Small intestine (tissue), 7 donors: ENCODE measurements around the gene CRYL1. TPM values are rescaled to one million over a fixed set of nuclear protein-coding genes. Genes with fewer than 3 reads are reported as not detected.

ENCODE experiments used
- DNase-seq, 2 donors: peaks; one replicate each; pipeline versions ENCODE4 v3.0.0 to v3.0.0-alpha.2; 2013
- FAIRE-seq: peaks from 2 replicates; lab custom pipeline; 2012; peaks lifted over from hg19 to GRCh38; lab: Jason Lieb, UNC
- H3K27ac ChIP-seq, 3 donors: one replicate each; pipeline ENCODE4 v1.5.1; 2013; ENCODE audit warnings: low read length in 2 of 3, mild to moderate bottlenecking in 2 of 3, control low read depth in 1 of 3, inconsistent platforms in 1 of 3, low read depth in 1 of 3, moderate library complexity in 1 of 3
- H3K27me3 ChIP-seq, 3 donors: one replicate each; pipeline ENCODE4 v1.6.1; 2013; ENCODE audit warnings: low read length in 3 of 3, inconsistent platforms in 1 of 3; ENCODE audit not compliant: control insufficient read depth in 3 of 3, insufficient read depth in 3 of 3
- H3K36me3 ChIP-seq, 3 donors: one replicate each; pipeline ENCODE4 v1.6.1; 2013; ENCODE audit warnings: low read length in 3 of 3, inconsistent platforms in 1 of 3, low read depth in 1 of 3, mild to moderate bottlenecking in 1 of 3, moderate library complexity in 1 of 3; ENCODE audit not compliant: control insufficient read depth in 3 of 3, insufficient read depth in 2 of 3
- H3K4me1 ChIP-seq, 3 donors: one replicate each; pipeline ENCODE4 v1.6.1; 2013; ENCODE audit warnings: low read length in 2 of 3, inconsistent platforms in 1 of 3, low read depth in 1 of 3, mild to moderate bottlenecking in 1 of 3, moderate library complexity in 1 of 3; ENCODE audit not compliant: control insufficient read depth in 3 of 3, insufficient read depth in 2 of 3
- H3K4me3 ChIP-seq, 3 donors: one replicate each; pipeline ENCODE4 v1.5.1; 2013; ENCODE audit warnings: low read length in 3 of 3, control low read depth in 1 of 3, inconsistent platforms in 1 of 3, low read depth in 1 of 3, mild to moderate bottlenecking in 1 of 3, moderate library complexity in 1 of 3
- H3K9me3 ChIP-seq, 2 donors: one replicate each; pipeline ENCODE4 v1.6.1; 2013; ENCODE audit warnings: low read depth in 1 of 2, low read length in 1 of 2; ENCODE audit not compliant: control insufficient read depth in 2 of 2, insufficient read depth in 1 of 2
- WGBS, 3 donors: extraction: QIAGEN DNeasy Blood & Tissue Kit; methylation state at CpG; one replicate each; pipeline ENCODE4 v1.1.7; 2013; 5-methylcytosine and 5-hydroxymethylcytosine counted together
- polyA plus RNA-seq, 4 donors: library from polyadenylated mRNA; stranded (reverse) in 3 of 4; unstranded in 1 of 4; fragments of 200-250 nt in 3 of 4; fragments of 120-200 nt in 1 of 4; gene quantifications; one replicate each; pipeline versions ENCODE4 v1.2.1 to v1.2.3, GENCODE V29; 2013
- donor health status: healthy with polysubstance abuse.
- donor health status: control.
- donor health status: control.
- donor health status: Bipolar disorder and iron deficiency.
- donor health status: healthy.

The CRYL1 gene
- polyA plus RNA-seq, 4 donors, result 136 to 372 (median 263) TPM

DNA sequence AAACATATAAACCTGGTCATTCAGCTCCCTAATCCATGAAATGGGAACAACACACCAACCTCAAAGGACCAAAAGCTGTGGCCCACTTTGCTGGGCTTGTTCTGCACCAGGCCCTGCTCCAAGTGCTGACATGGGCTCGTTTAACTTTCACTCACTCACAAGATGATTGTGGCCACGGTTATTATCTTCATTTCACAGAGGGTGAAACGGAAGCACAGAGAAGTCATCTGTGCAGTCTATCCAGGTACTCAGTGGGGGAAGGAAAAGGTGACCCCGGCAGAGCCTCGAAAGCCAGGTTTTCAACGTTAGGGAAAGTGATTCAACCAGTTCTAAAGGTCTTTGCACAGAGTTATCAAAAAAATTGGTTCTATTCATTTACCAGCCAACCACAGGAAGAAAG is 68.0 kb downstream of the CRYL1 start:
- Histone ChIP-seq H3K27me3 (no peaks in the 10 kb centered on the region), H3K9me3 (peaks cover 0 to 7% of the 10 kb centered on the region in 2 donors), H3K36me3 (peaks cover 0 to 13% (median 3%) of the 10 kb centered on the region in 3 donors), H3K4me3 (no peak overlapping the region), H3K4me1 (no peaks in the 10 kb centered on the region), H3K27ac (no peak overlapping the region)
- WGBS, 3 donors, result 49 to 63% (median 55%) methylated on average over 6 of the region's 6 CpGs
- DNase-seq (no peak), FAIRE-seq (no peak)

DNA sequence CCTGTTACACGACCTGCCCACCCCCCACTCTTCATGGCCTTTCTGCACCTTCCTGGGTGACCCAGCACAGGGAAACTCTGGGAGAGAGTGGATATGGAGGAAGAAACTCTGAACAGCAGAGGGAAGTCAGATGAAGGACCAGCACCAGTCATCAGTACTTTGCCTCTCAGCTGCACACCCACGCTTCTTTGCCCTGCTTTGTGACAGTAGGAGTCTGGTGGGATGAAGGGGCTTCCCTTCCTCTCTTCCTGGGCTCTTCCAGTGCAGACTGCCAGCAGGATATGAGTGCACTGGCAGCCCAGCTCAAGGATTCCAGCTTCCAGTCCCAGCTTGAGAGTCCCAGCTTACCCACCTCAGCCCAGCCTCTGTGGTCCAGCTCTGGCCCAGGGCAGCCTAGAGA is 68.9 kb downstream of the CRYL1 start:
- no peaks in the 10 kb centered on the region for H3K27me3 ChIP-seq
- no peak overlapping the region for H3K27ac ChIP-seq
- no peak for DNase-seq
- no peaks in the 10 kb centered on the region for H3K4me1 ChIP-seq
- peaks cover 0 to 13% (median 0%) of the 10 kb centered on the region in 3 donors for H3K36me3 ChIP-seq
- peaks cover 0 to 7% of the 10 kb centered on the region in 2 donors for H3K9me3 ChIP-seq
- no peak for FAIRE-seq
- 78 to 92% (median 82%) methylated on average over 2 of the region's 2 CpGs for WGBS, 3 donors
- no peak overlapping the region for H3K4me3 ChIP-seq

DNA sequence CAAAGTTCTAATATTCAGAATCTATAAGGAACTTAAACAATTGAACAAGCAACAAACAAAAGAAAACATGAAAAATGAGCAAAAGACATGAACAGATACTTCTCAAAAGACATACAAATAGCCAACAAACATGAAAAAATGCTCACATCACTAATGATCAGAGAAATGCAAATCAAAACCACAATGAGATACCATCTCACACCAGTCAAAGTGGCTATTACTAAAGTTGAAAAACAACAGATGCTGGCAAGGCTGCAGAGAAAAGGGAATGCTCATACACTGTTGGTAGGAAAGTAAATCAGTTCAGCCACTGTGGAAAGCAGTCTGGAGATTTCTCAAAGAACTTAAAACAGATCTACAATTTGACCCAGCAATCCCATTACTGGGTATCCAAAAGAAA is 74.3 kb downstream of the CRYL1 start:
- H3K27me3 ChIP-seq, result no peaks in the 10 kb centered on the region
- H3K4me3 ChIP-seq, result no peak overlapping the region
- no peak overlapping the region for H3K27ac ChIP-seq
- FAIRE-seq (peak; percentile 15), DNase-seq (no peak)
- peaks cover 0 to 13% of the 10 kb centered on the region in 2 donors for H3K9me3 ChIP-seq
- H3K36me3 ChIP-seq, result peaks cover 0 to 2% (median 0%) of the 10 kb centered on the region in 3 donors
- no peaks in the 10 kb centered on the region for H3K4me1 ChIP-seq

DNA sequence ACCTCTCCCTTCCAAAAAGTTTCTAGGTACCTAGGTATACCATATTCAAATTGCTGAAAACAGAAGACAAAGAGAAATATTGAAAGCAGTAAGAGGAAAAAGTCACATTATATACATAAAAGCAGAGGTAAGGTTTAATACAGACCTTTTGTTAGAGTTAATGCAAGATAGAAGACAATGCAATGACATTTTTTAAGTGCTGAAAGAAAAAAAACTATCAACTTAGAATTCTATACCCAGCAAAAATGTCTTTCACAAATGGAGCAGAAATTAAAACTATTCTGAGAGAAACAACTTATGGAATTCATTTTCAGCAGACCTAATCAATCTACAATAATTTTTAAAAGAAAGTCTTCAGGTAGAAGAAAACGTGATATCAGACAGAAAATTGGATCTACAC is 77.2 kb downstream of the CRYL1 start:
- no peak overlapping the region for H3K27ac ChIP-seq
- DNase-seq (no peak), FAIRE-seq (no peak)
- H3K4me3 ChIP-seq, result no peak overlapping the region
- no peaks in the 10 kb centered on the region for H3K4me1 ChIP-seq
- peaks cover 0 to 9% of the 10 kb centered on the region in 2 donors for H3K9me3 ChIP-seq
- H3K36me3 ChIP-seq, result peaks cover 0 to 6% (median 5%) of the 10 kb centered on the region in 3 donors
- WGBS, 3 donors, result 83 to 86% (median 84%) methylated on average over 1 of the region's 1 CpG
- no peaks in the 10 kb centered on the region for H3K27me3 ChIP-seq

DNA sequence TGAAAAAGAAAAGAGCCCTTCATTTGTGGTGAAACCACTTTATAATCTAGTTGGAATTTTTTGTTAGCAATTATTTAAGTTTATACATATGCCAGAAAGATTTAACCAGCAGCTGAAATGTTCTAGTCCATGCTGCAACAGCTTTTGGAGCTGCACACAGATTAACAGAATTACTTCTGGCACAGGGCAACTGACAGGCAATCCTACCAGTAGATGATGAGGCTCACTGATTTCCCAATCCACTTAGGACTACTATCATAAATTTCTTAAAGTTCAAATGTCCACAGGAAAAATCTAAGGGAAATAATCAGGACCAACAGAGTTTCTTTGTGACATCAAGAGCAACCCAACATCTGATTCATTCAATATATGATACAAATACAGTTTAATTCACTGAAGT is 78.8 kb downstream of the CRYL1 start:
- no peaks in the 10 kb centered on the region for H3K27me3 ChIP-seq
- peaks cover 0 to 6% (median 5%) of the 10 kb centered on the region in 3 donors for H3K36me3 ChIP-seq
- DNase-seq (peak in 1 of 2 donors; percentile 10), FAIRE-seq (no peak)
- H3K4me3 ChIP-seq, result no peak overlapping the region
- H3K27ac ChIP-seq, result no peak overlapping the region
- peaks cover 0 to 9% of the 10 kb centered on the region in 2 donors for H3K9me3 ChIP-seq
- no peaks in the 10 kb centered on the region for H3K4me1 ChIP-seq

DNA sequence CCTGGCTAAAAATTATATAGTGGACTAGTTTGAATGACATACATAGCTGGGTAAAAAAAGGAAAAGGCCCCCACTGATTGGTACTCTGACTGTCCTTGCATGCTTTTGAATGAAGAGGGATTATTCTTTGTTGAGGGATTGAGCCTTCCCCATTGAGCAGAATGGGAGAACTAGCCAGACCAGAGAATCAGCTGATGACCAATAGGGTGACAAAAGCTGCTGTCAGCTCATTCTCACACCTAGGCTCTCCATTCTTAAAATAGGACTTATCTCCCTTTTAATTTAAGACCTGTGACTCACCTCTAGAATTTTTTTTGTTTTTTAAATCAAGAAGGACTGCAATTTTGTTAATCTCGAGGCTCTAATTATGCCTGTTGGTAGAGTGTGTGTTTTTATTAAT is 79.3 kb downstream of the CRYL1 start:
- no peak overlapping the region for H3K4me3 ChIP-seq
- H3K27ac ChIP-seq, result no peak overlapping the region
- H3K27me3 ChIP-seq, result no peaks in the 10 kb centered on the region
- peaks cover 0 to 9% of the 10 kb centered on the region in 2 donors for H3K9me3 ChIP-seq
- FAIRE-seq (no peak), DNase-seq (no peak)
- H3K4me1 ChIP-seq, result no peaks in the 10 kb centered on the region
- WGBS, 3 donors, result 86 to 92% (median 88%) methylated on average over 1 of the region's 1 CpG
- peaks cover 0 to 6% (median 5%) of the 10 kb centered on the region in 3 donors for H3K36me3 ChIP-seq

DNA sequence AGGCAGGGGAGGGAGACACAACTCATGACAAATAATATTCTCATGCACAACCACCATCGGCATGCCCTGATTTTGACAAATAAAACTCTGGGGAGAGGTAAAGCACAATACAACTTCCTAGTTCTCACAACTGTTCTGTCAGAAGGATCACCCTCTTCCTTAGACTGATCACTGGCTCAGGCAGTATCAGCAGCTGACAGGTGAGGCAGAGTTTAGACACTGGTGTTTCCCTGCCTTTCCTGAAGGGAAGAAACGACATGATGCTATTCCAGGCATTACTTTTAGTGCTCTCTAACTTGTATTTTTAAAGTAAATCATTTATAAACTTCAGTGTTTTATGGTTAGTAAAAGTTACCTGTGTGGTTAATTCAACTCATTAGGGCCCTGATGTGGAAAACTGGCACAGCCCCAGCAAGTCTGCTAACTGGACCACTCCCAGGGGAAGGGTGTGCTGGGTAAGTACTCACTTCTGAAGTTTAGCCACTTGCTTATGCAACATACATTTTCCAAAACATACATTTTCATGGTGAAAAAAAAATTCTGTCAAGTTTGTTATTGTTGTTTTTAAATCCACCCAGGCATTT is 82.8 kb downstream of the CRYL1 start:
- H3K4me3 ChIP-seq, result no peak overlapping the region
- no peak overlapping the region for H3K27ac ChIP-seq
- no peaks in the 10 kb centered on the region for H3K4me1 ChIP-seq
- H3K27me3 ChIP-seq, result no peaks in the 10 kb centered on the region
- peaks cover 0 to 6% of the 10 kb centered on the region in 2 donors for H3K9me3 ChIP-seq
- FAIRE-seq (no peak), DNase-seq (peak; percentile 18 to 33)
- peaks cover 0 to 21% (median 5%) of the 10 kb centered on the region in 3 donors for H3K36me3 ChIP-seq
- WGBS, 3 donors, result 22 to 48% (median 32%) methylated on average over 2 of the region's 2 CpGs

DNA sequence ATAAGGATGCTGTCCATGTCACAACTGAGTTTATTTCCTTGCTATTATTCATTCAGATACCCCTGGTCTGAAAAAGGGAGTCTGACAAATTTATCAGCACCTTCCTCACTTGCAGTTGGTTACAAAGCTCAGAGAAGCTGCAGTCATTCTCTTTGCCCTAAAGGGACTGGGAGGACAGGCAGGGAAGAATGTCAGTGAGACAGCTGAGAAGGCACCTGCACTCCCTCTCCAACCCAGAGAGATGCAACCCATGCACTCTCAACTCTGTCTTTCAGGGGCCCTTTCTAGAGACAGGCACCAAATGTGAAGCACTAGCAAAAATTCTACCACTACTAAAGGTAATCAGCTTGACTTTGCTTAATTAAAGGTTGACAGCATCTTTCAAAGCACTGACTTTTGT is 83.3 kb downstream of the CRYL1 start:
- Histone ChIP-seq H3K4me3 (no peak overlapping the region), H3K36me3 (peaks cover 0 to 21% (median 5%) of the 10 kb centered on the region in 3 donors), H3K9me3 (peaks cover 0 to 6% of the 10 kb centered on the region in 2 donors), H3K27ac (no peak overlapping the region), H3K27me3 (no peaks in the 10 kb centered on the region), H3K4me1 (no peaks in the 10 kb centered on the region)
- no peak for DNase-seq
- FAIRE-seq, result no peak

DNA sequence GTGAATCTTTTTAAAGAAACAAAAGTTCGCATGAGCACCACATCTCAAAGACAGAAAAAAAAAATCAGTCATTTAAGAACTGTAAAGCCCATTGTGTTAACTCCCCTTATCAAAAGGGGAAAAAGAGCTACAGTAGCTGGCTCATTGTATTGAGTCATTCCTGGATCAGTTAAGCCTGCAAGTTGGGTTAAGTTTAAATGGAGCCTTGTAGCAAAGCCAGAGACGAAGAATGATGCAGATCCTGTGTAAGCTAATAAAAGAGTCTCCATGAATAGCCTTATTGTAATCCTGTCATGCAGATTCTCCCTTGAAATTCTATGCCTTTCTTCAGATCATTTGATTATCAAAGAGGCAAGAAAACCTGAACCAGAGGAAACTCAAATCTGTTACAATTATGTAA is 83.8 kb downstream of the CRYL1 start:
- Histone ChIP-seq H3K27ac (no peak overlapping the region), H3K4me1 (no peaks in the 10 kb centered on the region), H3K27me3 (no peaks in the 10 kb centered on the region), H3K4me3 (no peak overlapping the region), H3K9me3 (peaks cover 0 to 3% of the 10 kb centered on the region in 2 donors), H3K36me3 (peaks cover 0 to 22% (median 4%) of the 10 kb centered on the region in 3 donors)
- 28 to 42% (median 38%) methylated on average over 2 of the region's 2 CpGs for WGBS, 3 donors
- FAIRE-seq (no peak), DNase-seq (peak in 1 of 2 donors; percentile 15)
